Body of pancreas (tissue), 4 donors: Measurements from ENCODE around the gene STARD9.
"Not testable (repeated sequence)": the region's sequence is repeated elsewhere in the genome, so short reads cannot be mapped to it uniquely, and the experiment has no call there.

ENCODE experiments used
- CTCF ChIP-seq, 7 experiments: fragments of 450-650 bp in 4 of 7; fragments of 200-600 bp in 3 of 7; sonication (generic) in 3 of 7; IDR thresholded peaks; one replicate each; pipeline ENCODE4 v1.5.1; 2016 to 2019; ENCODE audit warnings: antibody characterized with exemption in 7 of 7
- POLR2A ChIP-seq, 3 donors: fragments of 450-650 bp; IDR thresholded peaks; one replicate each; pipeline ENCODE4 v1.6.1; 2016; ENCODE audit warnings: antibody characterized with exemption in 3 of 3, mild to moderate bottlenecking in 2 of 3

GRCh38 chr15:42601316-42601715, 25.9 kb downstream of the STARD9 start:
- TF ChIP-seq POLR2A, CTCF (IDR thresholded peaks at IDR 0.05): not testable (repeated sequence)
